HepG2 (cell line): ENCODE results near the gene HSPB7. TPM values are rescaled to one million over a fixed set of nuclear protein-coding genes. Genes with fewer than 3 reads are reported as not detected.

Experiments
- ATAC-seq: fragments of 200-7000 bp; cut with Tn5 transposase; 3 replicates; pipeline ENCODE4 v1.9.1; 2020; ENCODE audit warnings: mild to moderate bottlenecking, moderate library complexity
- BruUV-seq: library from RNA; stranded (reverse); fragments of 400-500 nt; replicated peaks from 2 replicates; lab custom pipeline; 2021; lab: Mats Ljungman, UMichigan
- CTCF ChIA-PET: fragments of 300-600 bp; formaldehyde crosslinking; extraction: SDS; loops from one replicate; lab custom pipeline; 2021; ENCODE audit warnings: low total read pairs, inconsistent platforms, low intra/inter-chr PET ratio; lab: Yijun Ruan, JAX
- POLR2A ChIA-PET: fragments of 350-600 bp; sonication (Branson Sonifier 250); formaldehyde crosslinking; loops from one replicate; lab custom pipeline; 2020; ENCODE audit warnings: antibody characterized with exemption, inconsistent platforms; lab: Yijun Ruan, JAX
- DNase-seq: peaks from one replicate; pipeline ENCODE4 v3.0.0-alpha.2; 2015; ENCODE audit warnings: low spot score
- FAIRE-seq: peaks from 3 replicates; lab custom pipeline; 2011; peaks lifted over from hg19 to GRCh38; lab: Jason Lieb, UNC
- H2AFZ ChIP-seq: one replicate; pipeline ENCODE4 v1.6.1; 2011; ENCODE audit warnings: low read length, inconsistent platforms
- H3K27ac ChIP-seq: fragments of 300-600 bp; 3 replicates; pipeline ENCODE4 v1.8.0; 2011; ENCODE audit warnings: mixed run types, mild to moderate bottlenecking, mixed read lengths, low read length, inconsistent platforms; ENCODE audit not compliant: insufficient read depth; ENCODE audit errors: extremely low read length
- H3K27me3 ChIP-seq, 2 experiments: fragments of 200-600 bp in 1 of 2; 2 replicates in 1 of 2; 3 replicates in 1 of 2; pipeline versions ENCODE4 v1.6.0 to v1.8.0; 2011; ENCODE audit warnings: low read length in 2 of 2, mild to moderate bottlenecking in 2 of 2, moderate library complexity in 2 of 2, inconsistent platforms in 1 of 2; ENCODE audit not compliant: insufficient read depth in 2 of 2, control insufficient read depth in 1 of 2
- H3K36me3 ChIP-seq, 2 experiments: fragments of 200-600 bp in 1 of 2; replicated peaks in 1 of 2; 2 replicates in 1 of 2; 3 replicates in 1 of 2; pipeline versions ENCODE4 v1.5.1 to v1.8.0; 2011; ENCODE audit warnings: low read length in 2 of 2, inconsistent platforms in 1 of 2; ENCODE audit not compliant: insufficient read depth in 2 of 2, control insufficient read depth in 1 of 2
- H3K4me1 ChIP-seq: 2 replicates; pipeline ENCODE4 v1.5.1; 2012; ENCODE audit warnings: low read length, inconsistent platforms; ENCODE audit not compliant: insufficient read depth
- H3K4me2 ChIP-seq: 2 replicates; pipeline ENCODE4 v1.6.0; 2011; ENCODE audit warnings: low read depth, low read length, inconsistent platforms
- H3K4me3 ChIP-seq, 3 experiments: fragments of 200-600 bp in 1 of 3; sonication (generic), shearing (Covaris generic) in 1 of 3; replicated peaks in 1 of 3; 2 replicates each; pipeline ENCODE4 v1.5.1; 2011 to 2016; ENCODE audit warnings: low read length in 3 of 3, inconsistent platforms in 2 of 3, low read depth in 2 of 3, mild to moderate bottlenecking in 2 of 3, control low read depth in 1 of 3, mixed read lengths in 1 of 3; ENCODE audit not compliant: insufficient read depth in 1 of 3
- H3K79me2 ChIP-seq: one replicate; pipeline ENCODE4 v1.6.1; 2011; ENCODE audit warnings: low read length, inconsistent platforms; ENCODE audit not compliant: insufficient read depth
- H3K9ac ChIP-seq: 2 replicates; pipeline ENCODE4 v1.6.0; 2011; ENCODE audit warnings: mild to moderate bottlenecking, low read depth, low read length, inconsistent platforms; ENCODE audit not compliant: insufficient read depth
- H3K9me3 ChIP-seq: 2 replicates; pipeline ENCODE4 v1.5.1; 2012; ENCODE audit warnings: mild to moderate bottlenecking, low read length
- H4K20me1 ChIP-seq: 2 replicates; pipeline ENCODE4 v1.6.0; 2011; ENCODE audit warnings: inconsistent platforms, mild to moderate bottlenecking, low read length, moderate library complexity; ENCODE audit not compliant: insufficient read depth
- HOXA7 ChIP-seq: sonication (generic); formaldehyde crosslinking; IDR thresholded peaks from 2 replicates; pipeline ENCODE4 v1.8.1; 2022; ENCODE audit warnings: mild to moderate bottlenecking, missing genetic modification reagents, moderate library complexity
- JARID2 ChIP-seq: sonication (generic); formaldehyde crosslinking; IDR thresholded peaks from 2 replicates; pipeline ENCODE4 v1.8.1; 2023; ENCODE audit warnings: missing genetic modification reagents, inconsistent platforms; ENCODE audit not compliant: insufficient replicate concordance
- MAFF ChIP-seq: IDR thresholded peaks from 2 replicates; pipeline ENCODE4 v1.6.1; 2011; ENCODE audit warnings: low read depth, low read length, improper control_type of control experiment
- MIER3 ChIP-seq: IDR thresholded peaks from 2 replicates; pipeline ENCODE4 v1.6.1; 2016; ENCODE audit warnings: missing compliant biosample characterization, borderline replicate concordance
- PPARG ChIP-seq: conservative IDR thresholded peaks from 2 replicates; pipeline ENCODE4 v1.6.1; 2016; ENCODE audit warnings: missing biosample characterization, missing genetic modification reagents
- RFX5 ChIP-seq: IDR thresholded peaks from 2 replicates; pipeline ENCODE4 v1.6.1; 2011; ENCODE audit warnings: low read depth, low read length, improper control_type of control experiment
- RNF2 ChIP-seq: fragments of 450-650 bp; conservative IDR thresholded peaks from 2 replicates; pipeline ENCODE4 v1.6.1; 2016; ENCODE audit warnings: low read depth
- SP1 ChIP-seq, 2 experiments: fragments of 450-650 bp in 1 of 2; sonication (generic) in 1 of 2; formaldehyde crosslinking in 1 of 2; IDR thresholded peaks; 2 replicates each; pipeline versions ENCODE4 v1.4.0 to v1.6.1; 2016 to 2020; ENCODE audit warnings: missing genetic modification reagents in 1 of 2
- SRSF4 ChIP-seq: fragments of 200-400 bp; formaldehyde crosslinking; IDR thresholded peaks from one replicate; pipeline ENCODE4 v1.6.1; 2018; ENCODE audit warnings: mild to moderate bottlenecking, low read depth, low read length, moderate library complexity; ENCODE audit not compliant: poor library complexity, severe bottlenecking
- TFE3 ChIP-seq: IDR thresholded peaks from 2 replicates; pipeline ENCODE4 v1.6.1; 2016
- TIGD3 ChIP-seq: sonication (generic); formaldehyde crosslinking; IDR thresholded peaks from 2 replicates; pipeline ENCODE4 v1.5.1; 2020; ENCODE audit warnings: mild to moderate bottlenecking, missing genetic modification reagents, borderline replicate concordance
- ZBTB39 ChIP-seq: sonication (generic); formaldehyde crosslinking; IDR thresholded peaks from 2 replicates; pipeline ENCODE4 v1.5.0; 2020; ENCODE audit warnings: missing genetic modification reagents
- ZFP1 ChIP-seq: IDR thresholded peaks from 2 replicates; pipeline ENCODE4 v1.6.1; 2016
- ZKSCAN5 ChIP-seq: sonication (generic); formaldehyde crosslinking; IDR thresholded peaks from 2 replicates; pipeline ENCODE4 v1.5.1; 2020; ENCODE audit warnings: mild to moderate bottlenecking, missing genetic modification reagents
- ZNF253 ChIP-seq: sonication (generic); formaldehyde crosslinking; IDR thresholded peaks from 2 replicates; pipeline ENCODE4 v1.8.0; 2022; ENCODE audit warnings: mild to moderate bottlenecking, missing genetic modification reagents, borderline replicate concordance
- ZNF337 ChIP-seq: sonication (generic); formaldehyde crosslinking; IDR thresholded peaks from 2 replicates; pipeline ENCODE4 v1.5.1; 2020; ENCODE audit warnings: missing genetic modification reagents, low read depth, mild to moderate bottlenecking, borderline replicate concordance
- ZSCAN22 ChIP-seq: sonication (generic); formaldehyde crosslinking; IDR thresholded peaks from 2 replicates; pipeline ENCODE4 v1.4.0; 2020; ENCODE audit warnings: mild to moderate bottlenecking, missing genetic modification reagents
- WGBS: methylation state at CpG from one replicate; pipeline ENCODE4 v1.1.6; 2017; ENCODE audit warnings: low lambda C conversion rate; 5-methylcytosine and 5-hydroxymethylcytosine counted together
- in situ Hi-C: cut with HindIII; loops from 2 replicates; pipeline ENCODE4 v1.10.0; 2017; ENCODE audit warnings: low pct_unique_long_range_greater_than_20kb; ENCODE audit not compliant: extremely low pct_ligation_motif_present
- intact Hi-C: fragments of 100-400 bp; cut with micrococcal nuclease; formaldehyde crosslinking; loops from one replicate; pipeline ENCODE4 v1.10.0; 2022; ENCODE audit not compliant: unreplicated experiment
- polyA plus RNA-seq, 8 experiments: library from polyadenylated mRNA; depleted of rRNA in 3 of 8; stranded (reverse) in 7 of 8; unstranded in 1 of 8; fragments of >200 nt; fragmentation: Illumina TruSeq in 4 of 8; extraction: Trizol in 4 of 8; gene quantifications; 2 replicates each; pipeline versions ENCODE4 v1.2.1 to v1.2.3, GENCODE V29; 2011 to 2016; ENCODE audit warnings: low read depth in 4 of 8, missing spikeins in 1 of 8, mixed read lengths in 1 of 8; ENCODE audit not compliant: insufficient read depth in 1 of 8
- total RNA-seq, 5 experiments: library from RNA; depleted of rRNA; stranded (reverse); fragments of >200 nt; fragmentation: Illumina TruSeq; extraction: Trizol; gene quantifications; 2 replicates each; pipeline ENCODE4 v1.2.3, GENCODE V29; 2016; ENCODE audit warnings: low read depth in 1 of 5
- TF ChIP-seq, protein P1 (sequence below): sonication (generic); formaldehyde crosslinking; conservative IDR thresholded peaks from 2 replicates; pipeline ENCODE4 v1.8.0; 2022; ENCODE audit warnings: missing genetic modification reagents

Gene HSPB7
- total and polyA plus RNA-seq, 2 of the 13 experiments (the other 11 are each of a cell fraction or from before 2014, with no cell fraction given): 0.20 TPM; not detected in 1

GRCh38 chr1:16022393-16022792, 4.5 kb upstream of the HSPB7 start (continued):
- no peak for TF ChIP-seq ZNF253 (CRISPR knock-in tag)
- no peak for TF ChIP-seq HOXA7 (CRISPR knock-in tag)

- intact Hi-C loops: no loop called here
- Histone ChIP-seq H3K4me3 (no peak within 1 kb of the TSS), H4K20me1 (no peaks in the 10 kb centered on the region), H3K36me3 (no peaks in the 10 kb centered on the region), H3K4me1 (peaks cover 38% of the 10 kb centered on the region), H3K9ac (no peak within 1 kb of the TSS), H3K27me3 (peaks cover 11 to 72% of the 10 kb centered on the region in 2 experiments; a peak in 4 of 5 replicates), H3K9me3 (no peaks in the 10 kb centered on the region), H3K4me2 (no peak within 1 kb of the TSS), H3K79me2 (no peaks in the 10 kb centered on the region), H3K27ac (no peak within 1 kb of the TSS), H2AFZ (no peak within 1 kb of the TSS)
- 14% methylated on average over 6 of the region's 6 CpGs for WGBS
- no TSS peak for BruUV-seq
- ChIA-PET CTCF (no interaction called here), POLR2A (no interaction called here)
- FAIRE-seq (no peak), DNase-seq (no peak), ATAC-seq (no peak)
- TF ChIP-seq, protein P1, sequence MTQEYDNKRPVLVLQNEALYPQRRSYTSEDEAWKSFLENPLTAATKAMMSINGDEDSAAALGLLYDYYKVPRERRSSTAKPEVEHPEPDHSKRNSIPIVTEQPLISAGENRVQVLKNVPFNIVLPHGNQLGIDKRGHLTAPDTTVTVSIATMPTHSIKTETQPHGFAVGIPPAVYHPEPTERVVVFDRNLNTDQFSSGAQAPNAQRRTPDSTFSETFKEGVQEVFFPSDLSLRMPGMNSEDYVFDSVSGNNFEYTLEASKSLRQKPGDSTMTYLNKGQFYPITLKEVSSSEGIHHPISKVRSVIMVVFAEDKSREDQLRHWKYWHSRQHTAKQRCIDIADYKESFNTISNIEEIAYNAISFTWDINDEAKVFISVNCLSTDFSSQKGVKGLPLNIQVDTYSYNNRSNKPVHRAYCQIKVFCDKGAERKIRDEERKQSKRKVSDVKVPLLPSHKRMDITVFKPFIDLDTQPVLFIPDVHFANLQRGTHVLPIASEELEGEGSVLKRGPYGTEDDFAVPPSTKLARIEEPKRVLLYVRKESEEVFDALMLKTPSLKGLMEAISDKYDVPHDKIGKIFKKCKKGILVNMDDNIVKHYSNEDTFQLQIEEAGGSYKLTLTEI (CRISPR knock-in tag): no peak
- TF ChIP-seq TIGD3 (no peak), ZBTB39 (CRISPR knock-in tag) (no peak), ZSCAN22 (no peak), ZKSCAN5 (no peak), SP1 (IDR thresholded peaks at IDR 0.05) (no peak), SP1 (CRISPR knock-in tag; IDR thresholded peaks at IDR 0.05) (no peak), JARID2 (CRISPR knock-in tag) (no peak), ZNF337 (no peak), PPARG (CRISPR knock-in tag) (no peak), MIER3 (CRISPR knock-in tag) (no peak), RNF2 (no peak), SRSF4 (no peak), TFE3 (CRISPR knock-in tag) (no peak), RFX5 (no peak), ZFP1 (no peak), MAFF (no peak)
- in situ Hi-C loops: no loop called here
These were observed 3.8 kb upstream of the HSPB7 start, which contains the start of gene CLCNKA for GRCh38 chr1:16021681-16022080. CLCNKA (plus strand) TSS chr1:16022036; CDS start chr1:16022620, 584 bp downstream.
